HG03571 (cell line): ENCODE data around the gene MCRIP2.

Source experiments
- ATAC-seq: cut with Tn5 transposase; IDR thresholded peaks from one replicate; pipeline ENCODE4 v1.9.1; 2021; ENCODE audit not compliant: unreplicated experiment

Gene MCRIP2

GRCh38 chr16:616733-617586 is 24.7 kb upstream of the MCRIP2 start:
- ATAC-seq = no peak

DNA sequence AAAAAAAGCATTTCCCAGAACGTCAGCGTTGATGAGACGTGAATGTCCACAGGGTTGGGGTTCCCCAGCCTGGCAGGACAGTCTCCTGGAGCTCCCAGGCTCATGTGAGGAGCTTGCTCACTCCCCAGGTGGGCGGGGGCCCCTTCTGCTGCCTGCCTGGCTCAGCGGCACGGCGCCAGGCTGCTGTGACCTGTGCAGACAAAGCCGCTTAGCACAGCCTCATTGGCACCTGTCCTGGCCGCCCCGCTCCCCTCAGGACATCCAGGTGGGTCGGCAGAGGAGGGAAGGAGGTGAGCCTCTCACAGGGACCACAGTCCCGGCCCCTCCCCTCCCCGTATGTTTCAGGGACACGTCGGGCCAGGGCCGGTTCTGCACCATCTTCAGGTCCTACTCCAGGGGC is 23.8 kb upstream of the MCRIP2 start:
- ATAC-seq = no peak

GRCh38 chr16:619476-620100 is 22.0 kb upstream of the MCRIP2 start:
- ATAC-seq = no peak

DNA sequence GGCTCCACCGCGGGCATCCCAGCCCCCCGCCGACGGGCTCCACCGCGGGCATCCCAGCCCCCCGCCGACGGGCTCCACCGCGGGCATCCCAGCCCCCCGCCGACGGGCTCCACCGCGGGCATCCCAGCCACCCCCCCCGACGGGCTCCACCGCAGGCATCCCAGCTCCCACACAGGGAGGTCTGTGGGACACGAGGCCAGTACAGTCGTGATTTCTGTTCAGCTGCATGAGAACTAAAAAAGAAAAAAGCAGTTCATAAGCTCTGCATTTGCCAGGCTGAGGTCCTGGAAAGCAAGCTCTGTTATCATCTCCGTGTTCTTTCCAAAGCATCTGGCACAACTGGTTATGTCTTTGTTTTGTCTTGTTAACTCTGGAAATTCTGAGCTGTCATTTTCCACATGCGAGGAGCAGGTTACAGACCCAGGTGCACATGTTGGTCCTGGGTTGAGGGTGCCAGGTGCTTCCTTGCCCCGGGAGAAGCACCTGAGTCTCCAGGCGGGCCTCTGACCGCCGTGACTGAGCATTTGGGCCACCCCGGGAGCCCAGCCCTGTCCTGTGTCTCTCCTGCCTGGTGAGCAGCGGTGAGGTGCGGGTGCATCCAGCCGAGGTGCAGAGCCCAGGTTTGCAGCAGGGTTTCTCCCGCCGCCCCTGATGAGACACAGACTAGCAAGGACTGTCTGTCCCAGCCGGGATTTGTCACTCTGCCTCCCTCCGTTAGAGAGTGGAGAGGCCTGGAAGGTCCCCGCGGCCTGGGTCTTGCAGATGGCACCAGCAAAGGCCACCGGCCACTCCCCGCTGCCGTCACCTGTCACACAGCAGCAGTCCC is 20.7 kb upstream of the MCRIP2 start:
- ATAC-seq = no peak

- ATAC-seq = no peak
Observed at GRCh38 chr16:621526-622105, 20.0 kb upstream of the MCRIP2 start.

DNA sequence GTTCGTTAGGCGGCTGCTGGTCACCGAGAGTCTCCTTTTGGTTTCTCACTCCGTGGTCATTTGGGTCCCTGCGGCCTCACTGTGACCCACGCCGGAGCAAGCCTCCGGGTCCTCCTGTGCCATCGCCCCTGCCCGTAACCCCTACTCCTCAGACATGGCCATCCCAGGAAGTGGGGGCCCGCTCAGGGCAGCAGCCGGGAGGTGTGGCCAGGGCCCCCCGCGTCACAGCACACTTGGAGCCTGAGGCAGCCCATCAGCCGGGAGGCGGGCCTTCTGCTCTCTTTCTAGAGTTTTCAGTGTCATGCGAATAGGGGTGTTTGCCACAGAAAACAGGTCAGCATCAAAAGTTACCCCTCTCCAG is 18.7 kb upstream of the MCRIP2 start:
- ATAC-seq = no peak

GRCh38 chr16:624526-625070 is 17.0 kb upstream of the MCRIP2 start:
- ATAC-seq = no peak

DNA sequence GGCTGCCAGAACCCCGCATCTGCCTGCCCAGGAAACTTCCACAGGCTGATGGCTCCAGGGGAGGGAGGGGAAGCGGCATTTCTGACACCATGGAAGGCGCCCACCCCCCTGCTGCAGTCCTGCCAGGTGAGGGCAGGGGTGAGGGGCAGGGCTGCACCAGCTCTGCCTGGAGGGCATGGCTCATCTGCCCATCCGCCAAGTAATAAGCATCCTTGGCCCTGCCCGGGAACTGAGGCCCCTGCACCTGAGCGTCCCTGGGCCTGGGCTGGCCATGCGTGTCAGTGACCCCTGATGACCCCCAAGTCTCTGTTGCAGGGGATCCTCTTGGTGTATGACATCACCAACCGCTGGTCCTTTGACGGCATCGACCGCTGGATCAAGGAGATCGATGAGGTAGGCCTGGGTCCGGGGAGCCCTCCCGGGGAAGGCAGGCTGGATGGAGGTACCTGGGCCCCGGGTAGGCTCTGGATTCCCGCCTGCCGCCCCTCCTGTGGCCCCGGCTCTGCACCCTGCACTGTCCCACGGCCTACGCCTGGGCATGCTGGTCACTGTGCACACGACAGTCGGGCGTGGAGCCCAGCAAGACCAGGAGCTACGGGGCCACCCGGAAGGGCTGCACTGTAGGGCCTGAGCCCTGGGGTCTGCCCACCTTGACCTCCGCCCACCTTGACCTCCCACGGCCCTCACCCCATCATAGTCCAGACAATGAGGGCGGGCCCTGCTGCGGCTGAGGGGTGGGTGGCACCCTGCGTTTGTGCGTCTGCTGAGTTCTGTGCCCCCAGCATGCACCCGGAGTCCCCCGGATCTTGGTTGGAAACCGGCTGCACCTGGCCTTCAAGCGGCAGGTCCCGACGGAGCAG is 16.3 kb upstream of the MCRIP2 start:
- ATAC-seq = no peak

GRCh38 chr16:625977-626765 is 15.5 kb upstream of the MCRIP2 start:
- ATAC-seq = no peak

GRCh38 chr16:626787-627453 is 14.7 kb upstream of the MCRIP2 start:
- no peak for ATAC-seq

DNA sequence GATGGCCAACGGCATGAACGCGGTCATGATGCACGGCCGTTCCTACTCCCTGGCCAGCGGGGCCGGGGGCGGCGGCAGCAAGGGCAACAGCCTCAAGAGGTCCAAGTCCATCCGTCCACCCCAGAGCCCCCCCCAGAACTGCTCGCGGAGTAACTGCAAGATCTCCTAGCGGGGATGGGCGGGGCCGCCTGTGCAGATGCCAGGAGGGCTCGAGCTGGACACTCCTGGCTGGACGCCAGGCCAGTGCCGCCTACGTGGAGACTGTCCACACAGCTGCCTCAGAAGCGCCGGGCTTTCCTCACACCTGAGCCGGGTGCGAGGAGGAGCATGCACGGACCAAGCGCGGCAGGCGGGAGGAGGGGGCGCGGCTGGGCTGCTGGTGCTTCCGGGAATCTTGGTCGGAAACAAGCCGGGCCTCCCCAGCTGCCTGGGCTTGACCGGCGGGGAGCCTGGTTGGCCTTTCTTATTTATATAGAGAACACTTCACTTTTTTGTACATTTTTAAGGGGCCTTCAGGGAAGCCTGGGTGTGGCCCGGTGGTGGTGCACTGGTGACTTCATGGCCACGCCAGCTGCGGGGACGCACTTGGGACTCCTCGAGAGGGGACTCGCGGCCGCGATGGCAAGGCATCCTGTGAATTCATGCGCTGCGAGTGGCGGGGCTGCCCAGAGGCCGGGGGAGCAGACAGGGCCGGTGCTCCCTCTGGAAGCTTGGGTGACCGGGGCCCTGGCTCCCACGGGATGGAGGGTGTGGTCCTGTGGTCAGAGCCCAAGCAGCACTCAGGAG is 14.0 kb upstream of the MCRIP2 start:
- ATAC-seq = no peak

GRCh38 chr16:628321-629061 is 13.1 kb upstream of the MCRIP2 start:
- no peak for ATAC-seq

DNA sequence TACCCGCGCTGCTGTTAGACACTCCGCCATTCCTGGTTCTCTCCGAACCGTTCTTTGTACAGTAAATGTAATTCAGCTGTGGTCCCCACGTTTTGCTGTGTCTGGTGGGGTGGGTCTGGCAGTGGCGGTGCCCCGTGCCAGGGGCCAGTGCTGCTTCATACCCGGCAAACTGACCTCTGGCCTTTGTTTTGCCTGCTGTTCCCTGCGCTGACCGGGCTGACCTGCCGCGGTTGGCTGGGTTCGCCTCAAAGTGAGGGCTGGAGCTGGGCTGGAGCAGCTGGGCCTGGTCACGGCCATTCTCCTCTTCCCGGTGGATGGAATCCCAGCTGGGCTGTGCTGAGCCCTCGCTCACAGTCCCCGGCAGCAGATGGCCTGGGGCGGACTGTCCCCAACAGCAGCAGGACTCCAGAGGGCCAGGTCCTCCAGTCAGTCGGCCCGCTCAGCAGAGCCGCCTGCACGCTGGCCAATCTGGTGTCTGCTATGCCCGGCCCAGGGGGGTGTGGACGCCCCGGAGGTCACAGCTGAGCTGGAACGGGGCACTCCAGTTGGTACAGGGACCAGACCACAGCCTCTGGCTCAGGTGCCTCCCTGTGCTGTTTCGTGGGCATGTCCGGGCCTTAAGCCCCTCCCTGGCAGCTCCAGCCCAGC is 12.3 kb upstream of the MCRIP2 start:
- ATAC-seq = no peak

DNA sequence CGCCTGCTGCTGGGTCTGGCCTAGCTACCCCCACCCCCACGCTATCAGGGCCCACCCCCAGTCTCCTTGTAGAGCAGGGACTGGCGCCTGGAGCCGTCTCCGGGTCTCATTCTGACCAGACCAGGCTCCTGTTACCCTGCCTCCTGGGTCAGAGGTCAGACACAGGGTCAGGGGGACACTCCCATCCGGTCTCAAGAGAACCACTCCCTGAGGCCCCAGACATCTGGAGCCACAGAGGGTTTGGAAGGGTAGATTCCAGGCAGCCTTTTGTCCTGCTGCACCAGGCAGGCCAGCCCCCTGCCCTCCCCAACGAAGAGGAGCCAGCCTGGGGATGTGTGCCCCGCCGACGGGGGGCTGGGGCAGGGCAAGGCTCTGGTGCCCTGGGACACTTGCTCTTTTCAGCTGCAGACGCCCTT is 11.8 kb upstream of the MCRIP2 start:
- no peak for ATAC-seq

- no peak for ATAC-seq
Observed at GRCh38 chr16:630249-630814, 11.3 kb upstream of the MCRIP2 start.

DNA sequence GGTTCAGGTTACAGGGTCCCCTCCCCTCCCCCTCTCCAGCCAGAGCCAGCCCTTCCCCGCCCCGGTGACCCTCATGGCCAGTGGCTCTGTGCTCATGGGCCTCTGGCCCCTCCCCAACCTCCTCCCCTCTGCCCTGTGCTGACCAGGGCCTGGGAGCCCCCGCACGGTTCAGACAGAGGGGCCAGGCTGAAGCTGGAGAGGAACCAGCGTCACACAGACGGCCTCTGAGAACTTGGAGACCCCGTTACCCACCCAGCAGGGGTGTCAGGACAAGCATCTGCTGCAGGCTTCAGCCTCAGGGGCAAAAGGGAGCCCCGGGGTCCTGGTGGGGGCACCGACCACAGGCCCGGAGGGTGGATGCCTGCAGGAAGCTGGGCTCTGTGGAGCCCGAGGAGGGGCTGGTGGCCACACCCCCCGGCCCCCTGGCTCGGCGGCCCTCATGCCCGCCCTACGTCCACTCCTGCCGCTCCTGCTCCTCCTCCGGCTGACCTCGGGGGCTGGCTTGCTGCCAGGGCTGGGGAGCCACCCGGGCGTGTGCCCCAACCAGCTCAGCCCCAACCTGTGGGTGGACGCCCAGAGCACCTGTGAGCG is 10.7 kb upstream of the MCRIP2 start, which contains the start of gene WFIKKN1:
Gene WFIKKN1 (plus strand): TSS at position 171 of the 591 bp plus-strand sequence. CDS start 269 bp downstream, at position 440.
- no peak for ATAC-seq
